HG03469 (cell line): Measurements from ENCODE around the gene SKP1.
A peak's percentile ranks its signal among the peaks of the same experiment; 100 is the strongest.

Source experiments
- ATAC-seq: cut with Tn5 transposase; IDR thresholded peaks from one replicate; pipeline ENCODE4 v1.9.1; 2021; ENCODE audit warnings: mild to moderate bottlenecking, moderate library complexity, moderate number of reproducible peaks; ENCODE audit not compliant: unreplicated experiment

The SKP1 gene

GRCh38 chr5:134143944-134144941 lies 32.5 kb downstream of the SKP1 start:
- no peak for ATAC-seq

GRCh38 chr5:134143431-134143830 lies 33.3 kb downstream of the SKP1 start:
- no peak for ATAC-seq

- ATAC-seq: no peak
Observed at GRCh38 chr5:134142806-134143205, 33.9 kb downstream of the SKP1 start.

GRCh38 chr5:134142052-134142451 lies 34.7 kb downstream of the SKP1 start:
- no peak for ATAC-seq

GRCh38 chr5:134141331-134142050 lies 35.3 kb downstream of the SKP1 start:
- ATAC-seq: no peak

- ATAC-seq: no peak
Observed at GRCh38 chr5:134140530-134141201, 36.1 kb downstream of the SKP1 start.

- ATAC-seq: no peak
Observed at GRCh38 chr5:134139891-134140469, 36.8 kb downstream of the SKP1 start.

GRCh38 chr5:134139377-134139851 lies 37.3 kb downstream of the SKP1 start:
- ATAC-seq: no peak

GRCh38 chr5:134138416-134139376 lies 38.1 kb downstream of the SKP1 start:
- ATAC-seq: no peak

- no peak for ATAC-seq
Observed at GRCh38 chr5:134136771-134137170, 40.0 kb downstream of the SKP1 start.

- ATAC-seq: no peak
Observed at GRCh38 chr5:134136221-134136631, 40.5 kb downstream of the SKP1 start.

GRCh38 chr5:134135091-134135655 lies 41.6 kb downstream of the SKP1 start:
- no peak for ATAC-seq

GRCh38 chr5:134133995-134134541 lies 42.7 kb downstream of the SKP1 start:
- no peak for ATAC-seq

GRCh38 chr5:134133188-134133994 lies 43.4 kb downstream of the SKP1 start:
- ATAC-seq: no peak

- ATAC-seq: peak; percentile 41
Observed at GRCh38 chr5:134132372-134133187, 44.2 kb downstream of the SKP1 start.

GRCh38 chr5:134131578-134132350 lies 45.0 kb downstream of the SKP1 start:
- ATAC-seq: no peak

- ATAC-seq: no peak
Observed at GRCh38 chr5:134131165-134131564, 45.6 kb downstream of the SKP1 start.
